Panc1 (cell line): Measurements from ENCODE around the gene PDE1C. TPM values are rescaled to one million over a fixed set of nuclear protein-coding genes. Genes with fewer than 3 reads are reported as not detected.

ENCODE experiments used
- ATAC-seq: fragments of 200-7000 bp; cut with Tn5 transposase; 2 replicates; pipeline ENCODE4 v1.9.1; 2020; ENCODE audit warnings: mild to moderate bottlenecking, moderate library complexity
- BruUV-seq: library from RNA; stranded (reverse); fragments of 400-500 nt; replicated peaks from 2 replicates; lab custom pipeline; 2021; lab: Mats Ljungman, UMichigan
- CTCF ChIA-PET: fragments of 300-600 bp; sonication (Branson Sonifier 250); formaldehyde crosslinking; loops from one replicate; lab custom pipeline; 2022; ENCODE audit warnings: antibody characterized with exemption; lab: Charles Lee
- POLR2A ChIA-PET: fragments of 300-600 bp; sonication (Branson Sonifier 250); formaldehyde crosslinking; loops from one replicate; lab custom pipeline; 2022; ENCODE audit warnings: antibody characterized with exemption; lab: Charles Lee
- DNase-seq: peaks from one replicate; pipeline ENCODE4 v3.0.0-alpha.2; 2010; ENCODE audit warnings: low read depth, low spot score
- H3K27ac ChIP-seq: 2 replicates; pipeline ENCODE4 v1.5.1; 2011; ENCODE audit warnings: mild to moderate bottlenecking, low read length, inconsistent platforms
- H3K27me3 ChIP-seq: fragments of 200-500 bp; sonication (Bioruptor generic); 2 replicates; pipeline ENCODE4 v1.6.0; 2014; ENCODE audit warnings: low read length, inconsistent platforms; ENCODE audit not compliant: control insufficient read depth, insufficient read depth
- H3K36me3 ChIP-seq: fragments of 200-500 bp; sonication (Bioruptor generic); 2 replicates; pipeline ENCODE4 v1.5.1; 2014; ENCODE audit warnings: inconsistent platforms, mild to moderate bottlenecking, low read length, moderate library complexity; ENCODE audit not compliant: control insufficient read depth, insufficient read depth
- H3K4me1 ChIP-seq: 2 replicates; pipeline ENCODE4 v1.5.1; 2011; ENCODE audit warnings: inconsistent platforms, mild to moderate bottlenecking, low read length, moderate library complexity; ENCODE audit not compliant: control insufficient read depth, insufficient read depth
- H3K4me3 ChIP-seq, 2 experiments: 2 replicates each; pipeline ENCODE4 v1.5.1; 2011 to 2012; ENCODE audit warnings: low read depth in 2 of 2, low read length in 2 of 2, mild to moderate bottlenecking in 2 of 2, inconsistent platforms in 1 of 2, moderate library complexity in 1 of 2
- H3K9me3 ChIP-seq: fragments of 200-500 bp; sonication (Bioruptor generic); 2 replicates; pipeline ENCODE4 v1.5.1; 2014; ENCODE audit warnings: low read depth, mild to moderate bottlenecking, inconsistent platforms, low read length, moderate library complexity; ENCODE audit not compliant: control insufficient read depth, insufficient read depth
- POLR2AphosphoS5 ChIP-seq: IDR thresholded peaks from 2 replicates; pipeline ENCODE4 v1.6.1; 2012; ENCODE audit warnings: mild to moderate bottlenecking, low read depth, low read length, moderate library complexity
- SIN3A ChIP-seq: IDR thresholded peaks from 2 replicates; pipeline ENCODE4 v1.6.1; 2012; ENCODE audit warnings: low read depth, mild to moderate bottlenecking, low read length, moderate library complexity, borderline replicate concordance; ENCODE audit not compliant: insufficient read depth
- TCF7L2 ChIP-seq: IDR thresholded peaks from 2 replicates; pipeline ENCODE4 v1.6.1; 2011; ENCODE audit warnings: mild to moderate bottlenecking, low read depth, low read length, inconsistent platforms
- in situ Hi-C: cut with HindIII; loops from 2 replicates; pipeline ENCODE4 v1.10.0; 2016; ENCODE audit warnings: low sequenced_read_pairs, low pct_unique_long_range_greater_than_20kb
- intact Hi-C: fragments of 100-400 bp; cut with micrococcal nuclease; formaldehyde crosslinking; loops from one replicate; pipeline ENCODE4 v1.10.0; 2022; ENCODE audit not compliant: unreplicated experiment
- total RNA-seq: library from RNA; stranded (reverse); gene quantifications from one replicate; pipeline ENCODE4 v1.2.1, GENCODE V29; 2021; ENCODE audit not compliant: unreplicated experiment
- TF ChIP-seq, protein P1 (sequence below): fragments of 450-650 bp; IDR thresholded peaks from 2 replicates; pipeline ENCODE4 v1.5.1; 2017; ENCODE audit warnings: mild to moderate bottlenecking
- TF ChIP-seq, protein P2 (sequence below), 2 experiments: IDR thresholded peaks; 2 replicates each; pipeline ENCODE4 v1.6.1; 2011 to 2012; ENCODE audit warnings: low read depth in 2 of 2, control low read depth in 1 of 2, low read length in 1 of 2, mild to moderate bottlenecking in 1 of 2, moderate library complexity in 1 of 2; ENCODE audit not compliant: insufficient read depth in 1 of 2

The PDE1C gene
- total RNA-seq, 1 experiment from 2014 or later: not detected

DNA sequence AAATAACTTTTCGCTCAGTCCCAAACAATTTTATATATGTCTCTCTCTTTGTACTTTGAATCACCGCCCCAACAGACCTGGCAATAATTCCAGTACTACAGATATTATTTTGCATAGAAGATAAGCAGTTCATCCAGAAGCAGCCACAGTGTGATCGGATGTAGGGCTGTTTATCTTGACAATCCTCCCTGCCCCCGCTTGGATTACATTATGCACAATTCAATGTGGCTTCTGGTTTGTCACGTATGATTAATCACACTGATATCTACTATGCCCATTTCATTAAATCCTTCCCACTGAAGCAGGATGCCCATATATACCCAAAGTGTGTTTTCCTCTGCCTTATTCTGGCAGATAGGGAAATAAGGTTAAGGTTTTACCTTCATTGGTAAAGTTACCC, 115.2 kb downstream of the PDE1C start:
- in situ Hi-C loops (no loop called here), intact Hi-C loops (no loop called here)
- ChIA-PET POLR2A (interaction anchor here (0.6 kb wide), 1 partner anchor 352 kb away, joined by 6 read pairs; no protein-coding TSS in a partner anchor), CTCF (no interaction called here)
- Histone ChIP-seq H3K27ac (no peak overlapping the region), H3K4me1 (no peaks in the 10 kb centered on the region), H3K36me3 (no peaks in the 10 kb centered on the region), H3K9me3 (no peaks in the 10 kb centered on the region), H3K27me3 (no peaks in the 10 kb centered on the region), H3K4me3 (no peak overlapping the region)
- DNase-seq: no peak
- ATAC-seq: no peak
- no peak for TF ChIP-seq SIN3A
- TF ChIP-seq POLR2AphosphoS5: no peak
- no peak for TF ChIP-seq TCF7L2
- TF ChIP-seq, protein P1, sequence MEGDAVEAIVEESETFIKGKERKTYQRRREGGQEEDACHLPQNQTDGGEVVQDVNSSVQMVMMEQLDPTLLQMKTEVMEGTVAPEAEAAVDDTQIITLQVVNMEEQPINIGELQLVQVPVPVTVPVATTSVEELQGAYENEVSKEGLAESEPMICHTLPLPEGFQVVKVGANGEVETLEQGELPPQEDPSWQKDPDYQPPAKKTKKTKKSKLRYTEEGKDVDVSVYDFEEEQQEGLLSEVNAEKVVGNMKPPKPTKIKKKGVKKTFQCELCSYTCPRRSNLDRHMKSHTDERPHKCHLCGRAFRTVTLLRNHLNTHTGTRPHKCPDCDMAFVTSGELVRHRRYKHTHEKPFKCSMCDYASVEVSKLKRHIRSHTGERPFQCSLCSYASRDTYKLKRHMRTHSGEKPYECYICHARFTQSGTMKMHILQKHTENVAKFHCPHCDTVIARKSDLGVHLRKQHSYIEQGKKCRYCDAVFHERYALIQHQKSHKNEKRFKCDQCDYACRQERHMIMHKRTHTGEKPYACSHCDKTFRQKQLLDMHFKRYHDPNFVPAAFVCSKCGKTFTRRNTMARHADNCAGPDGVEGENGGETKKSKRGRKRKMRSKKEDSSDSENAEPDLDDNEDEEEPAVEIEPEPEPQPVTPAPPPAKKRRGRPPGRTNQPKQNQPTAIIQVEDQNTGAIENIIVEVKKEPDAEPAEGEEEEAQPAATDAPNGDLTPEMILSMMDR: no peak
- TF ChIP-seq, protein P2, sequence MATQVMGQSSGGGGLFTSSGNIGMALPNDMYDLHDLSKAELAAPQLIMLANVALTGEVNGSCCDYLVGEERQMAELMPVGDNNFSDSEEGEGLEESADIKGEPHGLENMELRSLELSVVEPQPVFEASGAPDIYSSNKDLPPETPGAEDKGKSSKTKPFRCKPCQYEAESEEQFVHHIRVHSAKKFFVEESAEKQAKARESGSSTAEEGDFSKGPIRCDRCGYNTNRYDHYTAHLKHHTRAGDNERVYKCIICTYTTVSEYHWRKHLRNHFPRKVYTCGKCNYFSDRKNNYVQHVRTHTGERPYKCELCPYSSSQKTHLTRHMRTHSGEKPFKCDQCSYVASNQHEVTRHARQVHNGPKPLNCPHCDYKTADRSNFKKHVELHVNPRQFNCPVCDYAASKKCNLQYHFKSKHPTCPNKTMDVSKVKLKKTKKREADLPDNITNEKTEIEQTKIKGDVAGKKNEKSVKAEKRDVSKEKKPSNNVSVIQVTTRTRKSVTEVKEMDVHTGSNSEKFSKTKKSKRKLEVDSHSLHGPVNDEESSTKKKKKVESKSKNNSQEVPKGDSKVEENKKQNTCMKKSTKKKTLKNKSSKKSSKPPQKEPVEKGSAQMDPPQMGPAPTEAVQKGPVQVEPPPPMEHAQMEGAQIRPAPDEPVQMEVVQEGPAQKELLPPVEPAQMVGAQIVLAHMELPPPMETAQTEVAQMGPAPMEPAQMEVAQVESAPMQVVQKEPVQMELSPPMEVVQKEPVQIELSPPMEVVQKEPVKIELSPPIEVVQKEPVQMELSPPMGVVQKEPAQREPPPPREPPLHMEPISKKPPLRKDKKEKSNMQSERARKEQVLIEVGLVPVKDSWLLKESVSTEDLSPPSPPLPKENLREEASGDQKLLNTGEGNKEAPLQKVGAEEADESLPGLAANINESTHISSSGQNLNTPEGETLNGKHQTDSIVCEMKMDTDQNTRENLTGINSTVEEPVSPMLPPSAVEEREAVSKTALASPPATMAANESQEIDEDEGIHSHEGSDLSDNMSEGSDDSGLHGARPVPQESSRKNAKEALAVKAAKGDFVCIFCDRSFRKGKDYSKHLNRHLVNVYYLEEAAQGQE (IDR thresholded peaks at IDR 0.05; ENCODE audit: insufficient read depth in 1 of 2, low read depth in 2 of 2, low read length in 1 of 2): no peak
- BruUV-seq: no TSS peak

DNA sequence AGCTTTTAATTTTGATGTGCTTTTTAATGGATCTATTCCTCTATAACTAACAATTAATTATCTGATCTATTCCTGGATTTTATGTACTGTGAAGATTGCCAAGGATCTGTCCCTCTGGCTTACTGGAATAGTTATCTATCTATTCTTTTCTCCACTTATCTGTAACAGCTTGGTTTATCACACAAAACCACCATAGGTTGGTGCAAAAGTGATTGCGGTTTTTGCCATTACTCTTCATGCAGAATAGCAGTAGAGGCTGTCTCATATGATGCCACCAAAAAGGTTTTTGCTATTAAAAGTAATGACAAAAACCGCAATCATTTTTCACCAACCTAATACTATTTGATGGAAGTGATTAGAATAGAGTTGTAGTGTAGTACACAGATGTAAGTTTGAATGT, 115.7 kb downstream of the PDE1C start:
- DNase-seq (no peak), ATAC-seq (no peak)
- intact Hi-C loops: no loop called here
- POLR2A ChIA-PET: no interaction called here
- no peaks in the 10 kb centered on the region for H3K4me1 ChIP-seq
- CTCF ChIA-PET: no interaction called here
- no peak overlapping the region for H3K27ac ChIP-seq
- TF ChIP-seq, protein P2 (IDR thresholded peaks at IDR 0.05; ENCODE audit: insufficient read depth in 1 of 2, low read depth in 2 of 2, low read length in 1 of 2): no peak
- TF ChIP-seq POLR2AphosphoS5: no peak
- no peak for TF ChIP-seq SIN3A
- no peak for TF ChIP-seq TCF7L2
- TF ChIP-seq, protein P1: no peak
- no TSS peak for BruUV-seq
- no peaks in the 10 kb centered on the region for H3K36me3 ChIP-seq
- H3K27me3 ChIP-seq: no peaks in the 10 kb centered on the region
- H3K9me3 ChIP-seq: no peaks in the 10 kb centered on the region
- in situ Hi-C loops: no loop called here
- no peak overlapping the region for H3K4me3 ChIP-seq
